ENCODE measurements around the gene RAB39A. TPM values are rescaled to one million over a fixed set of nuclear protein-coding genes. Genes with fewer than 3 reads are reported as not detected.
A peak's percentile ranks its signal among the peaks of the same experiment; 100 is the strongest.

RAB39A gene
- total RNA-seq, 2 donors from 2014 or later = 0.52 TPM; not detected in 1

- peak in 1 of 4 donors; percentile 37 for DNase-seq
These were observed 67.9 kb downstream of the RAB39A start for GRCh38 chr11:107996006-107996776.

GRCh38 chr11:107998761-107999160 lies 70.5 kb downstream of the RAB39A start:
- 88 to 91% methylated on average over 6 of the region's 6 CpGs for WGBS, 2 donors
- ATAC-seq (no peak), DNase-seq (no peak)
- intact Hi-C loops (cut with DNase I) = no loop called here
- Histone ChIP-seq H3K27me3 (no peaks in the 10 kb centered on the region), H3K4me3 (no peak overlapping the region), H3K36me3 (replicated peaks in 1 of 2; ENCODE audit: insufficient read depth in 1 of 2, low read depth in 2 of 2) (no peaks in the 10 kb centered on the region), H3K9me3 (no peaks in the 10 kb centered on the region), H3K4me1 (no peaks in the 10 kb centered on the region), H3K27ac (no peak overlapping the region)
- TF ChIP-seq POLR2A (IDR thresholded peaks at IDR 0.05) (no peak), CTCF (IDR thresholded peaks at IDR 0.05) (no peak)

More at GRCh38 chr11:107996006-107996776, 67.9 kb downstream of the RAB39A start:
- H3K27ac ChIP-seq = no peak overlapping the region
- no peaks in the 10 kb centered on the region for H3K9me3 ChIP-seq
- no peak for TF ChIP-seq CTCF (IDR thresholded peaks at IDR 0.05)
- TF ChIP-seq POLR2A (IDR thresholded peaks at IDR 0.05) = no peak
- 34 to 39% methylated on average over 4 to 5 of the region's 5 CpGs for WGBS, 2 donors
- no peaks in the 10 kb centered on the region for H3K27me3 ChIP-seq
- no peak overlapping the region for H3K4me3 ChIP-seq
- intact Hi-C loops (cut with DNase I) = no loop called here
- no peaks in the 10 kb centered on the region for H3K36me3 ChIP-seq (replicated peaks in 1 of 2; ENCODE audit: insufficient read depth in 1 of 2, low read depth in 2 of 2)
- H3K4me1 ChIP-seq = no peaks in the 10 kb centered on the region
- no peak for ATAC-seq

- no peaks in the 10 kb centered on the region for H3K36me3 ChIP-seq (replicated peaks in 1 of 2; ENCODE audit: insufficient read depth in 1 of 2, low read depth in 2 of 2)
- H3K4me3 ChIP-seq = no peak overlapping the region
- 28 to 30% methylated on average over 6 of the region's 6 CpGs for WGBS, 2 donors
- intact Hi-C loops (cut with DNase I) = no loop called here
- TF ChIP-seq POLR2A (IDR thresholded peaks at IDR 0.05) = no peak
- TF ChIP-seq CTCF (IDR thresholded peaks at IDR 0.05) = peak; percentile 12 to 54 (median 27)
- no peak overlapping the region for H3K27ac ChIP-seq
- ATAC-seq = no peak
- no peaks in the 10 kb centered on the region for H3K27me3 ChIP-seq
- H3K4me1 ChIP-seq = no peaks in the 10 kb centered on the region
- peak in 2 of 4 donors; percentile 3 to 21 for DNase-seq
- no peaks in the 10 kb centered on the region for H3K9me3 ChIP-seq
These were observed 71.7 kb downstream of the RAB39A start for GRCh38 chr11:107999759-108000455.

- WGBS, 2 donors = 79 to 85% methylated on average over 3 of the region's 3 CpGs
- TF ChIP-seq CTCF (IDR thresholded peaks at IDR 0.05) = no peak
- no peak for TF ChIP-seq POLR2A (IDR thresholded peaks at IDR 0.05)
- Histone ChIP-seq H3K4me3 (no peak overlapping the region), H3K36me3 (replicated peaks in 1 of 2; ENCODE audit: insufficient read depth in 1 of 2, low read depth in 2 of 2) (no peaks in the 10 kb centered on the region), H3K27ac (no peak overlapping the region), H3K27me3 (no peaks in the 10 kb centered on the region), H3K9me3 (no peaks in the 10 kb centered on the region), H3K4me1 (no peaks in the 10 kb centered on the region)
- intact Hi-C loops (cut with DNase I) = no loop called here
- ATAC-seq = no peak
- no peak for DNase-seq
These were observed 74.2 kb downstream of the RAB39A start for GRCh38 chr11:108002476-108002875.
